ENCODE data around the gene TRIB2.

TRIB2 gene

DNA sequence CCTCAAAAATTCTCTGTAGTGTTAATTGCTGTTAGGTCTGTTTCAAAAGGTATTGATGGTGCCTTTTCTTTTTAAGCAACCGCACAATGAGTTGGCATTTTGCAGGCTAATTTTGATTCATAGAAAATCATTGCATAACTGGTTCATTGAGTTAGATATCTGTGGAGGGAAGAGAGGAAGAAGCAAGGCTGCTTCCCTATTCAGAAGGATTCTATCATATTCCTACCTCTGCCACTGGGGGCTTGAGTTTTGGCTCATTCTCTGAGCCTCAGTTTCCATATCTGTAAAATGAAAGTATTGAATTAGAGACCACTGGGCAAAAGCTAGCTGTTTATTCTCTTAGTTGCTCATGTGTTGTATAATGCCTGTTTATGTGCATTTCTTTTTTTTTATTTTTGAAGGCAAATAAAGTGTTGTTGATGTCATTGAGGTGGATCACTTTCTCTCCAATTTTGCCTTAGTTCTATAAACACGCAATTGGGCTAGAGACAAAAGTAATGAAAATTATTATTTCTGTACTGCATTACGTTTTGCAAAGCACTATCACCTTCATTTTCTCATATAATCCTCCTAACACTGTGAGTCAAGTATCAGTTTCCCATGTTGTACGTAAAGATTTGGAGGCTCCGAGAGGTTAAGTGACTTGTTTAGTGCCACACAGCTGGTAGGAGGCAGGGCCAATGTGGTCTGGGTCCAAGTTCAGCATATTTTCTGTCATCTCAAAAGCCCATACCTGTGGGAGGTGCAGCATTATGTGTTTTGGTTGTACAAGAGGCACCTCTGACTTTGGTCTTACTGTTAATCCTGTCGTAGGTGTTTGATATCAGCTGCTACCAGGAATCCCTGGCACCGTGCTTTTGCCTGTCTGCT, 5.9 kb downstream of the TRIB2 start:
- H3K4me3 ChIP-seq (ENCODE audit: low read depth in 1 of 2, low read length in 2 of 2) = peak overlapping the region in 1 of 2 donors; percentile 95
- no peaks in the 10 kb centered on the region for H3K9me3 ChIP-seq (ENCODE audit: low read length)
- H3K27ac ChIP-seq (ENCODE audit: low read depth, low read length) = peak overlapping the region; percentile 37
- H3K4me1 ChIP-seq (ENCODE audit: insufficient read depth, low read length) = peaks cover 53% of the 10 kb centered on the region
- peaks cover 45% of the 10 kb centered on the region for H3K36me3 ChIP-seq (ENCODE audit: insufficient read depth, low read length)
- H3K27me3 ChIP-seq (ENCODE audit: control insufficient read depth in 1 of 2, insufficient read depth in 2 of 2, low read length in 2 of 2) = no peaks in the 10 kb centered on the region
- H3K9ac ChIP-seq (ENCODE audit: low read length) = no peak overlapping the region

DNA sequence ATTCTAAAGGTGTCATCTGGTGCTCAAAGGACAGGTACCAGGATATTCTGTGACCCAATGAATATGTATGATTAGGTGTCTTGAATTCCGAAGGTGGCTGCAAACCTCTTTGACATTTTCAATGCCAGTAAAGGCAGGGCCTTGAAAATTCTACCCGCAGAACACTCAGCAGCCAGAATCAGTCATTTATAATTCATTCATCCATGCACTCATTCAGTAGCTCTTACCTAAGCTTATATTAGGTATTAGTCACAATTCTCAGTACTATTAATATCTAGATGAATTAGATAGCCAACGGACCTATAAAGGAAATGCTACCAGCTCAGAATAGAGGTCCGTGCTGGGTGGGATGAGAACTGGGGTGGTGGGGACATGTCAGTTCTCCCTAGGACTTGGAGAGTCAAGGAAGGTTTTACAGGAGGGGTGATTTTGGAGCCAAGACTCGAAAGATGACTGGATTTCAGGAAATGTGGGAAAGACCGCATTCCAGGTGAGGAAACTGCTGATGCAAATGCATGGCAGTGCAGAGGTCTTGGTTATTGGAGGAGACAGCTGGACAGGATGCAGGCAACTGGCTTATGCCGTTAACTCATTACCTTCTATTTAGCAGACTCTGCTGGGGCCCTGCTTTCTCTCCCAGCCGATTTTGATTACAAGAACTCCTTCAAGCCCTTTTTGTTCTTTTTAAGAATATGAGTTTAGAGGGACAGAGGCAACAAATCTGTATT, 7.2 kb downstream of the TRIB2 start:
- Histone ChIP-seq H3K4me1 (ENCODE audit: insufficient read depth, low read length) (peaks cover 64% of the 10 kb centered on the region), H3K36me3 (ENCODE audit: insufficient read depth, low read length) (peaks cover 49% of the 10 kb centered on the region), H3K27ac (ENCODE audit: low read depth, low read length) (no peak overlapping the region), H3K9me3 (ENCODE audit: low read length) (no peaks in the 10 kb centered on the region), H3K27me3 (ENCODE audit: control insufficient read depth in 1 of 2, insufficient read depth in 2 of 2, low read length in 2 of 2) (no peaks in the 10 kb centered on the region), H3K9ac (ENCODE audit: low read length) (no peak overlapping the region), H3K4me3 (ENCODE audit: low read depth in 1 of 2, low read length in 2 of 2) (no peak overlapping the region)

GRCh38 chr2:12725233-12726187, 8.8 kb downstream of the TRIB2 start:
- Histone ChIP-seq H3K9me3 (ENCODE audit: low read length) (no peaks in the 10 kb centered on the region), H3K4me3 (ENCODE audit: low read depth in 1 of 2, low read length in 2 of 2) (no peak overlapping the region), H3K27me3 (ENCODE audit: control insufficient read depth in 1 of 2, insufficient read depth in 2 of 2, low read length in 2 of 2) (no peaks in the 10 kb centered on the region), H3K36me3 (ENCODE audit: insufficient read depth, low read length) (peaks cover 65% of the 10 kb centered on the region), H3K4me1 (ENCODE audit: insufficient read depth, low read length) (peaks cover 62% of the 10 kb centered on the region), H3K9ac (ENCODE audit: low read length) (no peak overlapping the region), H3K27ac (ENCODE audit: low read depth, low read length) (no peak overlapping the region)

GRCh38 chr2:12726271-12726670, 9.5 kb downstream of the TRIB2 start:
- H3K9ac ChIP-seq (ENCODE audit: low read length) = no peak overlapping the region
- H3K36me3 ChIP-seq (ENCODE audit: insufficient read depth, low read length) = peaks cover 71% of the 10 kb centered on the region
- H3K27ac ChIP-seq (ENCODE audit: low read depth, low read length) = no peak overlapping the region
- peaks cover 55% of the 10 kb centered on the region for H3K4me1 ChIP-seq (ENCODE audit: insufficient read depth, low read length)
- H3K27me3 ChIP-seq (ENCODE audit: control insufficient read depth in 1 of 2, insufficient read depth in 2 of 2, low read length in 2 of 2) = no peaks in the 10 kb centered on the region
- no peaks in the 10 kb centered on the region for H3K9me3 ChIP-seq (ENCODE audit: low read length)
- no peak overlapping the region for H3K4me3 ChIP-seq (ENCODE audit: low read depth in 1 of 2, low read length in 2 of 2)

DNA sequence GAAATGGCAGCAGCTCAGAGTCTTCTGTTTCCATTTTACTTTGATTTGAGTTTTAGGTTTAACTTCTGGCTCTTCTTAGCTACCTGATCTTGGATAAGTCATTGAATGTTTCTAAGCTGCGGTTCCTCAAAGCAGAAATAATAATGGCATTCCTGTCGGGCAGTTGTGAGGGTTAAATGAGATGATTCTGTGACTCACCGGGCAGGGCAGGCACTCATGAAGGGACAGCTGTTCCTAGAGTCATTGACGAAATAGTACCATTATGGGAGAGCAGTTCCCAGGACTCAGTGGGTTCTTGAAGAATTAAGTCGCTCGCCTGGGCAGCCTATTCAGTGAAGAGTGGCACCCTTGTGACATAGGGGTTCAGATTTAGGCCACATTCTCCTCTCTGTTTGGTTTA, 10.3 kb downstream of the TRIB2 start:
- Histone ChIP-seq H3K27ac (ENCODE audit: low read depth, low read length) (no peak overlapping the region), H3K4me3 (ENCODE audit: low read depth in 1 of 2, low read length in 2 of 2) (no peak overlapping the region), H3K9ac (ENCODE audit: low read length) (no peak overlapping the region), H3K27me3 (ENCODE audit: control insufficient read depth in 1 of 2, insufficient read depth in 2 of 2, low read length in 2 of 2) (no peaks in the 10 kb centered on the region), H3K9me3 (ENCODE audit: low read length) (no peaks in the 10 kb centered on the region), H3K36me3 (ENCODE audit: insufficient read depth, low read length) (peaks cover 79% of the 10 kb centered on the region), H3K4me1 (ENCODE audit: insufficient read depth, low read length) (peaks cover 54% of the 10 kb centered on the region)

DNA sequence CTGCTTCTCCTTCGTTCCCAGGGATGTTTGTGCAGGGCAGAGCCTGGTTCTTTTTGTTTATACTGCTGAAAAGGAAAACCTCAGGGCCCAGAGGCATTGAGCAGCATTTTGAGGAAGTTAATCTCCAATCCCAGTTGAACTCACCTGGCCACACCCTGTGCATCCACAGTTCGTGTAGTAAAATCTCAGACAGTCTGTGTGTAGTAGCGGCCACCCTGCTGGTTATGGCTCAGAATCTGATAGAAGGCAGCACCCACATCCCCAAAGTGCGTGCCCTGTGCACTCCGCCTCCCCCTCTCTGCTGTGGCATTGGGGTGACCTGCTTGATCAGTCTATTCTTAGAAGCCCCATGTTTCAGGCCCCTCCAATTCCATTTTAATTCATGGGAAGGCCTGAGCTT, 10.9 kb downstream of the TRIB2 start:
- Histone ChIP-seq H3K27me3 (ENCODE audit: control insufficient read depth in 1 of 2, insufficient read depth in 2 of 2, low read length in 2 of 2) (no peaks in the 10 kb centered on the region), H3K4me3 (ENCODE audit: low read depth in 1 of 2, low read length in 2 of 2) (no peak overlapping the region), H3K4me1 (ENCODE audit: insufficient read depth, low read length) (peaks cover 54% of the 10 kb centered on the region), H3K27ac (ENCODE audit: low read depth, low read length) (no peak overlapping the region), H3K9ac (ENCODE audit: low read length) (no peak overlapping the region), H3K9me3 (ENCODE audit: low read length) (no peaks in the 10 kb centered on the region), H3K36me3 (ENCODE audit: insufficient read depth, low read length) (peaks cover 79% of the 10 kb centered on the region)

- H3K4me1 ChIP-seq (ENCODE audit: insufficient read depth, low read length) = peaks cover 54% of the 10 kb centered on the region
- H3K36me3 ChIP-seq (ENCODE audit: insufficient read depth, low read length) = peaks cover 74% of the 10 kb centered on the region
Observed at GRCh38 chr2:12728221-12728777, 11.6 kb downstream of the TRIB2 start.

DNA sequence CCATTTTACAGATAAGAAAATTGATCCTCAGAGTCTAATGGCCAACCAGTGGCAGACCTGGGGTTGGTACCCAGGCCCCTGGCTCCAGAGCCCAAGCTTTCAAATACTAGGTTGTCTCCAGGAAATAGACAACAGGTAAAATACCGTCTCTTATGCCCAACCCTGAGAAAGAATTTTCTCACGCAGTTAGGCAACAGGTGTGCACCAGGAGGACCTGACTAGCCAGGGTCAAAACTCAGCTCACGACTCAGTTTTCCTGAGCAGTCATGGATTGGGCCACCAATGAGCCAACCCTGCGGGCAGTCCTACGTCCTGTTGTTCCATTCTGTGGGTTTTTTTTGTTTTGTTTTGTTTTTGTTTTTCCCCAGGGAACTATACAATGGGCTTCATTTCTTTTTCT, 13.5 kb downstream of the TRIB2 start:
- peaks cover 64% of the 10 kb centered on the region for H3K4me1 ChIP-seq (ENCODE audit: insufficient read depth, low read length)
- no peak overlapping the region for H3K9ac ChIP-seq (ENCODE audit: low read length)
- H3K27ac ChIP-seq (ENCODE audit: low read depth, low read length) = no peak overlapping the region
- H3K27me3 ChIP-seq (ENCODE audit: control insufficient read depth in 1 of 2, insufficient read depth in 2 of 2, low read length in 2 of 2) = no peaks in the 10 kb centered on the region
- H3K9me3 ChIP-seq (ENCODE audit: low read length) = no peaks in the 10 kb centered on the region
- H3K4me3 ChIP-seq (ENCODE audit: low read depth in 1 of 2, low read length in 2 of 2) = no peak overlapping the region
- peaks cover 69% of the 10 kb centered on the region for H3K36me3 ChIP-seq (ENCODE audit: insufficient read depth, low read length)

More at GRCh38 chr2:12728221-12728777, 11.6 kb downstream of the TRIB2 start:
- Histone ChIP-seq H3K9ac (ENCODE audit: low read length) (no peak overlapping the region), H3K27ac (ENCODE audit: low read depth, low read length) (no peak overlapping the region), H3K27me3 (ENCODE audit: control insufficient read depth in 1 of 2, insufficient read depth in 2 of 2, low read length in 2 of 2) (no peaks in the 10 kb centered on the region), H3K9me3 (ENCODE audit: low read length) (no peaks in the 10 kb centered on the region), H3K4me3 (ENCODE audit: low read depth in 1 of 2, low read length in 2 of 2) (no peak overlapping the region)

DNA sequence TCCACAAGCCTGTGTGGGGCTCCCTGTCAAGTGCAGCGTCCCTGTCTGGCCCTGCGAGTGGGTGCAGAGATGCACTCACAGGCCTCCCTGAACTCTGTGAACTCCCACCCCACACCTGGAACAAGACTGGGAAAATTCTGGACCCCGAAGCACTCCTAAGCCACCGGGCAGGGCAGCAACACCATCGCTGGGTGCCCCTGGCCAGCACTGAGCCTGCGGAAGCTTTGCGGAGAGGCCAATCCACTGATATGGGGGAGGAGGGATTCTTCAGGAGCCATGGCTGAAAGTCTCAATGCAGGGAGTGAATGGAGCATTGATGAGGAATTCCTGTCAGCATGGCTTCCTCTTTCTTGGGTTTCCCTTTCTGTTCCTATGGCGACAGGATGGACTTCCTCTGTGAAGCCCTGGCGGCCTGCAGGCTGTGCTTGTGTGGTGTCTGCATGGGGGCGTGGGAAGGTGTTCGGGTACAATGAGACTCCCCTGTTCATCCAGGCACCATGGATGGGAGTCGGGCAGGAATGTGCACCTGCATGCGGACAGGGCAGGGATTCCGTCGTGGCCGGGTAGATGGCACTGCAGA, 15.1 kb downstream of the TRIB2 start:
- H3K9ac ChIP-seq (ENCODE audit: low read length) = no peak overlapping the region
- no peaks in the 10 kb centered on the region for H3K27me3 ChIP-seq (ENCODE audit: control insufficient read depth in 1 of 2, insufficient read depth in 2 of 2, low read length in 2 of 2)
- no peaks in the 10 kb centered on the region for H3K9me3 ChIP-seq (ENCODE audit: low read length)
- H3K4me1 ChIP-seq (ENCODE audit: insufficient read depth, low read length) = peaks cover 72% of the 10 kb centered on the region
- H3K4me3 ChIP-seq (ENCODE audit: low read depth in 1 of 2, low read length in 2 of 2) = no peak overlapping the region
- no peak overlapping the region for H3K27ac ChIP-seq (ENCODE audit: low read depth, low read length)
- peaks cover 69% of the 10 kb centered on the region for H3K36me3 ChIP-seq (ENCODE audit: insufficient read depth, low read length)

GRCh38 chr2:12732651-12733050, 15.9 kb downstream of the TRIB2 start:
- Histone ChIP-seq H3K36me3 (ENCODE audit: insufficient read depth, low read length) (peaks cover 63% of the 10 kb centered on the region), H3K9me3 (ENCODE audit: low read length) (no peaks in the 10 kb centered on the region), H3K27me3 (ENCODE audit: control insufficient read depth in 1 of 2, insufficient read depth in 2 of 2, low read length in 2 of 2) (no peaks in the 10 kb centered on the region), H3K4me1 (ENCODE audit: insufficient read depth, low read length) (peaks cover 63% of the 10 kb centered on the region), H3K9ac (ENCODE audit: low read length) (no peak overlapping the region), H3K27ac (ENCODE audit: low read depth, low read length) (no peak overlapping the region), H3K4me3 (ENCODE audit: low read depth in 1 of 2, low read length in 2 of 2) (no peak overlapping the region)

Data from muscle layer of colon (tissue), 2 donors.